D721Med (cell line): ENCODE data around the gene PPP1R7.

Experiments used
- DNase-seq: peaks from one replicate; pipeline ENCODE4 v3.0.0; 2011; ENCODE audit warnings: low spot score; ENCODE audit not compliant: insufficient read length
- FAIRE-seq: peaks from 2 replicates; lab custom pipeline; 2011; peaks lifted over from hg19 to GRCh38; lab: Jason Lieb, UNC
- TF ChIP-seq, protein P1 (sequence below): IDR thresholded peaks from 2 replicates; pipeline ENCODE4 v1.5.1; 2012; ENCODE audit warnings: mild to moderate bottlenecking, control low read depth; ENCODE audit not compliant: insufficient read depth; ENCODE audit errors: missing control alignments

PPP1R7 gene

GRCh38 chr2:241189093-241189855 lies 39.0 kb downstream of the PPP1R7 start:
- DNase-seq (no peak), FAIRE-seq (no peak)

GRCh38 chr2:241189856-241190201 lies 39.6 kb downstream of the PPP1R7 start:
- TF ChIP-seq, protein P1, sequence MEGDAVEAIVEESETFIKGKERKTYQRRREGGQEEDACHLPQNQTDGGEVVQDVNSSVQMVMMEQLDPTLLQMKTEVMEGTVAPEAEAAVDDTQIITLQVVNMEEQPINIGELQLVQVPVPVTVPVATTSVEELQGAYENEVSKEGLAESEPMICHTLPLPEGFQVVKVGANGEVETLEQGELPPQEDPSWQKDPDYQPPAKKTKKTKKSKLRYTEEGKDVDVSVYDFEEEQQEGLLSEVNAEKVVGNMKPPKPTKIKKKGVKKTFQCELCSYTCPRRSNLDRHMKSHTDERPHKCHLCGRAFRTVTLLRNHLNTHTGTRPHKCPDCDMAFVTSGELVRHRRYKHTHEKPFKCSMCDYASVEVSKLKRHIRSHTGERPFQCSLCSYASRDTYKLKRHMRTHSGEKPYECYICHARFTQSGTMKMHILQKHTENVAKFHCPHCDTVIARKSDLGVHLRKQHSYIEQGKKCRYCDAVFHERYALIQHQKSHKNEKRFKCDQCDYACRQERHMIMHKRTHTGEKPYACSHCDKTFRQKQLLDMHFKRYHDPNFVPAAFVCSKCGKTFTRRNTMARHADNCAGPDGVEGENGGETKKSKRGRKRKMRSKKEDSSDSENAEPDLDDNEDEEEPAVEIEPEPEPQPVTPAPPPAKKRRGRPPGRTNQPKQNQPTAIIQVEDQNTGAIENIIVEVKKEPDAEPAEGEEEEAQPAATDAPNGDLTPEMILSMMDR, result no peak
- no peak for FAIRE-seq
- DNase-seq, result no peak

More at GRCh38 chr2:241189093-241189855, 39.0 kb downstream of the PPP1R7 start:
- TF ChIP-seq, protein P1, result no peak

DNA sequence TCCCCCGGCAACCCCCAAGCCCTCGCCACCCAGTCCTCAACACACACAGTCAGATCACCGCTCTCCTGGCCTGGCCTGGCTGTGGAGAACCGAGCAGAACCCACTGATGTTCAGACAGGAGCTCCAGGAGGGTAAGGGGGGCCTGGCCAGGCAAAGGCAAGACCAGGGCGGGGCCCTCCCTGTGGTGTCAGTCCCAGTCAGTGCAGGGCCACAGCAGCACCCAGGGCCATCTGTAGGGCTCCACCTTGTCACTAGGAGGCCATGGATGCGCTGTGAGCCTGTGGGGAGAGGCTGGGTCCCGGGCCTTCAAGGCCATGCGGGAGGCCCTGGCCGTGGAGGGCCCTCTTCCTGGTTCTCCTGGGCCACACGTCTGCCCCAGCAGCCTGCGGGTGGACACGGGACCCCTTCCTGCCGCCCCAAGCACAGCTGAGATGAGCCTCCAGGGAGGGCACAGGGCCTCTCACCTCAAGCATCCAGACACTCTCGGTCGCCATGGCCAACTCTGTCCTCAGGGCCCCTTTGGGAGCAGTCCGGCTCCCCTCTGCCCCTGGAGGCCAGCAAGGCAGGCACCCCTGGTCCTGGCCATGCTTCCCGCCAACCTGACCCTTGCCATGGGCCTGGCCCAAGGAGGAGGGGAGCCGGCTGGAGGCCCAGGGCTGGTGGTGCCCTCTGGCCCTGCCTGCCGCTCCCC lies 40.2 kb downstream of the PPP1R7 start:
- no peak for FAIRE-seq
- TF ChIP-seq, protein P1, result no peak
- DNase-seq, result no peak

- FAIRE-seq (no peak), DNase-seq (no peak)
- TF ChIP-seq, protein P1, result no peak
These were observed 40.8 kb downstream of the PPP1R7 start for GRCh38 chr2:241191081-241191480.

GRCh38 chr2:241193271-241193670 lies 43.0 kb downstream of the PPP1R7 start:
- TF ChIP-seq, protein P1, result no peak
- DNase-seq, result no peak
- no peak for FAIRE-seq

GRCh38 chr2:241194811-241195210 lies 44.5 kb downstream of the PPP1R7 start:
- FAIRE-seq (no peak), DNase-seq (no peak)
- TF ChIP-seq, protein P1, result no peak
